Endothelial cell (in vitro differentiated cells): Measurements from ENCODE around the gene TEAD2. TPM values are rescaled to one million over a fixed set of nuclear protein-coding genes. Genes with fewer than 3 reads are reported as not detected.

ENCODE experiments used
- DNase-seq: peaks from one replicate; pipeline ENCODE4 v3.0.0; 2021; ENCODE audit warnings: low spot score
- H3K27ac Mint-ChIP-seq: one replicate; pipeline ENCODE4 v1.8.0; 2021; ENCODE audit warnings: mixed read lengths, inconsistent platforms; ENCODE audit not compliant: unreplicated experiment
- H3K27me3 Mint-ChIP-seq: one replicate; pipeline ENCODE4 v1.8.0; 2021; ENCODE audit warnings: mild to moderate bottlenecking, moderate library complexity, mixed read lengths, inconsistent platforms; ENCODE audit not compliant: unreplicated experiment
- H3K36me3 Mint-ChIP-seq: one replicate; pipeline ENCODE4 v1.8.0; 2021; ENCODE audit warnings: mild to moderate bottlenecking, low read depth, mixed read lengths, inconsistent platforms; ENCODE audit not compliant: unreplicated experiment
- H3K4me1 Mint-ChIP-seq: one replicate; pipeline ENCODE4 v1.8.0; 2021; ENCODE audit warnings: mild to moderate bottlenecking, mixed read lengths, inconsistent platforms; ENCODE audit not compliant: unreplicated experiment
- H3K4me3 Mint-ChIP-seq: one replicate; pipeline ENCODE4 v1.8.0; 2021; ENCODE audit warnings: mild to moderate bottlenecking, mixed read lengths, inconsistent platforms; ENCODE audit not compliant: unreplicated experiment
- H3K9me3 Mint-ChIP-seq: one replicate; pipeline ENCODE4 v1.8.0; 2021; ENCODE audit warnings: mixed read lengths, inconsistent platforms; ENCODE audit not compliant: unreplicated experiment
- total RNA-seq: library from RNA; stranded (reverse); fragmentation: NEBNext Ultra II Directional; extraction: Animal tissue kit (Norgen Biotek cat#: 25700); gene quantifications from one replicate; pipeline ENCODE4 v1.2.1, GENCODE V29; 2021; ENCODE audit not compliant: unreplicated experiment
- TF ChIP-seq, protein P1 (sequence below): fragments of 200-600 bp; sonication (generic); IDR thresholded peaks from one replicate; pipeline ENCODE4 v1.5.0; 2021; ENCODE audit warnings: antibody characterized with exemption; ENCODE audit not compliant: unreplicated experiment

The TEAD2 gene
- total RNA-seq, 1 donor from 2014 or later = 167 TPM

DNA sequence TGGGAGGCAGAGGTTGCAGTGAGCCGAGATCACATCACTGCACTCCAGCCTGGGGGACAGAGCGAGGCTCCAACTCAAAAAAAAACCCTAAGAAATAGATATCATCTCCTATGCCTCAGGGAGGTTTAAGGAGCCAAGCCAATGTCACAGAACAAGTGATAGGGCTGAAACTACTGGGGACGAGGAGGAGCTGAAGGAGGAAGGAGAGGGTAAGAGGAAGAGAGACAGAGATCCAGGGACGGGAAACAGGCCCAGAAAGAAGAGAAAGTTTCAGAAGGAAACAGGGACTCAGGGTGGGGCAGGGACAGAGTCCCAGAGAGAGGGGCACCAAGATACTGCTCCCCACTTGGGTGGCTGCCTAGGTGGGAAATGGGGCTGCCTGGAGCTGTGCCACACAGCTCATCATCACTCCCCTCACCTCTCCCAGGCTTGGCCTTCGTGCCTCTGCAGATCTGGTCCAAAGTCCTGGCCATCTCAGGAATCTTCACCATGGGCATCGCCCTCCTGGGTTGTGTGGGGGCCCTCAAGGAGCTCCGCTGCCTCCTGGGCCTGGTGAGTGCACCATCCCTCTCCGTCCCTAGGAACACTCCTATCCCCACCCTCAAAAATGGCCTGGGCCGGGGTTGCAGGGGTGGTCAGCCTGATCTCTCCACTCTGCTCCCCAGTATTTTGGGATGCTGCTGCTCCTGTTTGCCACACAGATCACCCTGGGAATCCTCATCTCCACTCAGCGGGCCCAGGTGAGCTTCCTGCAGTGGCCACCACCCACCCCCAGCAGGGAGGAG is 25.5 kb downstream of the TEAD2 start:
- H3K27me3 Mint-ChIP-seq = peaks cover 40% of the 10 kb centered on the region
- H3K36me3 Mint-ChIP-seq = peaks cover 26% of the 10 kb centered on the region
- peaks cover 48% of the 10 kb centered on the region for H3K4me1 Mint-ChIP-seq
- DNase-seq = no peak
- TF ChIP-seq, protein P1, sequence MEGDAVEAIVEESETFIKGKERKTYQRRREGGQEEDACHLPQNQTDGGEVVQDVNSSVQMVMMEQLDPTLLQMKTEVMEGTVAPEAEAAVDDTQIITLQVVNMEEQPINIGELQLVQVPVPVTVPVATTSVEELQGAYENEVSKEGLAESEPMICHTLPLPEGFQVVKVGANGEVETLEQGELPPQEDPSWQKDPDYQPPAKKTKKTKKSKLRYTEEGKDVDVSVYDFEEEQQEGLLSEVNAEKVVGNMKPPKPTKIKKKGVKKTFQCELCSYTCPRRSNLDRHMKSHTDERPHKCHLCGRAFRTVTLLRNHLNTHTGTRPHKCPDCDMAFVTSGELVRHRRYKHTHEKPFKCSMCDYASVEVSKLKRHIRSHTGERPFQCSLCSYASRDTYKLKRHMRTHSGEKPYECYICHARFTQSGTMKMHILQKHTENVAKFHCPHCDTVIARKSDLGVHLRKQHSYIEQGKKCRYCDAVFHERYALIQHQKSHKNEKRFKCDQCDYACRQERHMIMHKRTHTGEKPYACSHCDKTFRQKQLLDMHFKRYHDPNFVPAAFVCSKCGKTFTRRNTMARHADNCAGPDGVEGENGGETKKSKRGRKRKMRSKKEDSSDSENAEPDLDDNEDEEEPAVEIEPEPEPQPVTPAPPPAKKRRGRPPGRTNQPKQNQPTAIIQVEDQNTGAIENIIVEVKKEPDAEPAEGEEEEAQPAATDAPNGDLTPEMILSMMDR = no peak
- no peak overlapping the region for H3K27ac Mint-ChIP-seq
- no peaks in the 10 kb centered on the region for H3K9me3 Mint-ChIP-seq
- peak overlapping the region; percentile 68 for H3K4me3 Mint-ChIP-seq

DNA sequence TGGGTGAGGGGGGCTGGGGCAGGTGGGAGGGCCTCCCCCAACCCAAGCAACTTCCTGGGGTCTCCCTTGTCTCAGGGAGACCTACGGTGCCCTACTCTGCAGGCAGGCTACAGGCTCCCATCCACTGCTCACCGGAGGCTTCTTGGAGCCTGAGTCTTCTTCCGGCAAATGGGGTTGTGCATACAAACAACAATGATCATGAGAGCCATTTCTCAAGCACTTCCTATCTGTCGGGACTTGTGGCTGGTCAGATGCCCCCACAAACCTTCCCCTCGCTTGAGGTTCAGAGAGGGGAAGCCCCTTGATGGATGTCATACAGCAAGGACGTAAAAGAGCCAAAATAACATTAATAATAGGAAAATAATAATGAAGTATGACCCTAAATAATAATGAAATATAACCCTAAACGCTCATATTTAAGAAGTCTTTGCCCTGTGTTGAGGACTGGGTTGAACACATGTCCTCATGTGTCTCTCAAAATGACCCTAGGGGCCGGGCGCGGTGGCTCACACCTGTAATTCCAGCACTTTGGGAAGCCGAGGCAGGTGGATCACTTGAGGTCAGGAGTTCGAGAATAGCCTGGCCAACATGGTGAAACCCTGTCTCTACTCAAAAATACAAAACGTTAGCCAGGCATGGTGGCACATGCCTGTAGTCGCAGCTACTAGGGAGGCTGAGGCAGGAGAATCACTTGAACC is 26.3 kb downstream of the TEAD2 start:
- Mint-ChIP-seq H3K4me1 (peaks cover 47% of the 10 kb centered on the region), H3K27ac (no peak overlapping the region), H3K27me3 (peaks cover 40% of the 10 kb centered on the region), H3K9me3 (no peaks in the 10 kb centered on the region), H3K4me3 (no peak overlapping the region), H3K36me3 (peaks cover 22% of the 10 kb centered on the region)
- TF ChIP-seq, protein P1 = no peak
- no peak for DNase-seq

DNA sequence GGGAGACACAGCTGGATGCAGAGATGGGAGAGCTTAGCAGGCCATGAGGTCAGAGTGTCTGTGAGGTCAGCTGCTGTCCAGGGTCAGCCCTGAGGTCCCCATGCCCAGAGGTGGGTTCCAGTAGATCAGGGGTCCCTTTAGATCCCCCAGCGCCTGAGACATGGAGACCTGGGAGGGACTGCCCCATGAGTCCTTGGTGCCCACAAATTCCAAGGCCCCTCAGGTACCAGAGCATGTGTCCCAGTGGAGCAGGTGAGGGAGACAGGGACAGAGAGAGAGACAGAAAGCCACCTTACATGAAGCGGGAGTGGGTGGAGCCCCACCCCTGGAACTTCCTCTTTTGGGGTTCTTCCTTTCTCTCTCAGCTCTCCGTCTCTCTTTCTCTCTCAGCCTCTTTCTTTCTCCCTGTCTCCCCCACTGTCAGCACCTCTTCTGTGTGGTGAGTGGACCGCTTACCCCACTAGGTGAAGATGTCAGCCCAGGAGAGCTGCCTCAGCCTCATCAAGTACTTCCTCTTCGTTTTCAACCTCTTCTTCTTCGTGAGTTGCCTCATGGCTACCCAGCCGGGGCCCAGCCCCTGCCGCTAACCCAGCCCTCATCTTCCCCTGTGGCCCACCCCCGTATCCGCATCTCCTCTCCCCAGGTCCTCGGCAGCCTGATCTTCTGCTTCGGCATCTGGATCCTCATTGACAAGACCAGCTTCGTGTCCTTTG is 27.0 kb downstream of the TEAD2 start, which contains the start of gene CD37:
Gene CD37 (plus strand): TSS at position 336 of the 713 bp plus-strand sequence. CDS start 135 bp downstream, at position 471.
- Mint-ChIP-seq H3K4me1 (peaks cover 40% of the 10 kb centered on the region), H3K9me3 (no peaks in the 10 kb centered on the region), H3K27ac (no peak within 1 kb of the TSS), H3K27me3 (peaks cover 38% of the 10 kb centered on the region), H3K4me3 (peak within 1 kb of the TSS; percentile 79), H3K36me3 (peaks cover 18% of the 10 kb centered on the region)
- no peak for DNase-seq
- TF ChIP-seq, protein P1 = no peak

DNA sequence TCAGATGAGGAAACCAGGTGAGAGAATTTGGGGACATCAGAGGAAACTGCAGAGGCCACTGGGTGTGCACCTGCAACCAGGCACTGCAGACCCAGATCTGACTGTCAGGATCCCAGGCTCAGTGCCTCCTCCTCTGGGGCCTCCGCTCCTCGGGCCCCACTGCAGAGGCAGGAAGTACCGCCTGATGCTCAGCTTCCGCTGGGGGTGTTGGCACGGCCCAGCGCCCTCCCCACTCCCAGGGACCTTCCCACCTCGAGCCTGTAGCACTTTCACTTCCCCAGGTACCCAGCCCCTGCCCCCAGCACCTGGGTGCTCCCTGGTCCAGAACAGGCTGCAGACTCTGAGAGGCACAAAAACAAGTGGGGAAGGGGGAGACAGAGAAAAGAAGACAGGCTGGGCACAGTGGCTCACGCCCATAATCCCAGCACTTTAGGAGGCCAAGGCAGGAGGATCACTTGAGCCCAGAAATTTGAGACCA is 28.4 kb downstream of the TEAD2 start:
- H3K4me1 Mint-ChIP-seq = peaks cover 34% of the 10 kb centered on the region
- peaks cover 39% of the 10 kb centered on the region for H3K27me3 Mint-ChIP-seq
- TF ChIP-seq, protein P1 = no peak
- no peak overlapping the region for H3K4me3 Mint-ChIP-seq
- H3K36me3 Mint-ChIP-seq = peaks cover 19% of the 10 kb centered on the region
- H3K9me3 Mint-ChIP-seq = no peaks in the 10 kb centered on the region
- no peak overlapping the region for H3K27ac Mint-ChIP-seq
- DNase-seq = no peak
